Measurements from ENCODE around the gene FBF1. TPM values are rescaled to one million over a fixed set of nuclear protein-coding genes. Genes with fewer than 3 reads are reported as not detected.

Gene FBF1
- total and polyA plus RNA-seq, 9 donors = 3.0 to 14.9 (median 9.4) TPM

GRCh38 chr17:75915268-75915667, 25.6 kb downstream of the FBF1 start:
- no peak for DNase-seq
- Histone ChIP-seq H3K27me3 (no peaks in the 10 kb centered on the region), H3K36me3 (no peaks in the 10 kb centered on the region), H3K4me1 (ENCODE audit: insufficient read depth) (no peaks in the 10 kb centered on the region), H3K4me3 (no peak overlapping the region), H3K27ac (no peak overlapping the region), H3K9me3 (no peaks in the 10 kb centered on the region)
- intact Hi-C loops (cut with DNase I) = loop anchor here in 1 of 4 donors (10.0 kb wide), 1 partner anchor 360 kb away; no protein-coding TSS in a partner anchor
- WGBS, 3 donors = 86 to 96% (median 88%) methylated on average over 8 of the region's 8 CpGs
- no peak for TF ChIP-seq EP300 (IDR thresholded peaks at IDR 0.05)
- no peak for TF ChIP-seq CTCF (IDR thresholded peaks at IDR 0.05)
- TF ChIP-seq POLR2A (IDR thresholded peaks at IDR 0.05) = no peak

- no peaks in the 10 kb centered on the region for H3K36me3 ChIP-seq
- no peaks in the 10 kb centered on the region for H3K9me3 ChIP-seq
- H3K4me3 ChIP-seq = no peak overlapping the region
- TF ChIP-seq EP300 (IDR thresholded peaks at IDR 0.05) (no peak), POLR2A (IDR thresholded peaks at IDR 0.05) (no peak), CTCF (IDR thresholded peaks at IDR 0.05) (no peak)
- DNase-seq = no peak
- WGBS, 3 donors = 91 to 93% (median 91%) methylated on average over 34 of the region's 34 CpGs
- intact Hi-C loops (cut with DNase I) = loop anchor here in 2 of 4 donors (5.0 to 10.0 kb wide), 2 partner anchors 88 to 360 kb away; partner anchors contain the start of gene CDK3 (in 1 of the 2)
- no peak overlapping the region for H3K27ac ChIP-seq
- no peaks in the 10 kb centered on the region for H3K4me1 ChIP-seq (ENCODE audit: insufficient read depth)
- no peaks in the 10 kb centered on the region for H3K27me3 ChIP-seq
Measured at GRCh38 chr17:75914643-75915267, 26.1 kb downstream of the FBF1 start.

GRCh38 chr17:75913537-75914210, 27.2 kb downstream of the FBF1 start:
- DNase-seq = no peak
- Histone ChIP-seq H3K27me3 (no peaks in the 10 kb centered on the region), H3K36me3 (no peaks in the 10 kb centered on the region), H3K4me3 (no peak overlapping the region), H3K4me1 (ENCODE audit: insufficient read depth) (no peaks in the 10 kb centered on the region), H3K9me3 (no peaks in the 10 kb centered on the region), H3K27ac (no peak overlapping the region)
- no peak for TF ChIP-seq EP300 (IDR thresholded peaks at IDR 0.05)
- TF ChIP-seq POLR2A (IDR thresholded peaks at IDR 0.05) = no peak
- TF ChIP-seq CTCF (IDR thresholded peaks at IDR 0.05) = no peak
- 90 to 92% (median 90%) methylated on average over 26 to 32 of the region's 32 CpGs for WGBS, 3 donors
- intact Hi-C loops (cut with DNase I) = loop anchor here in 2 of 4 donors (5.0 to 10.0 kb wide), 2 partner anchors 89 to 361 kb away; partner anchors contain the start of gene CDK3 (in 1 of the 2)

- Histone ChIP-seq H3K4me3 (no peak overlapping the region), H3K4me1 (ENCODE audit: insufficient read depth) (no peaks in the 10 kb centered on the region), H3K27me3 (no peaks in the 10 kb centered on the region), H3K27ac (no peak overlapping the region), H3K9me3 (no peaks in the 10 kb centered on the region), H3K36me3 (no peaks in the 10 kb centered on the region)
- DNase-seq = no peak
- no peak for TF ChIP-seq CTCF (IDR thresholded peaks at IDR 0.05)
- no peak for TF ChIP-seq EP300 (IDR thresholded peaks at IDR 0.05)
- no peak for TF ChIP-seq POLR2A (IDR thresholded peaks at IDR 0.05)
- 75 to 91% (median 86%) methylated on average over 6 of the region's 6 CpGs for WGBS, 3 donors
- intact Hi-C loops (cut with DNase I) = loop anchor here in 2 of 4 donors (5.0 to 10.0 kb wide), 2 partner anchors 92 to 364 kb away; partner anchors contain the start of gene CDK3 (in 1 of the 2)
Measured at GRCh38 chr17:75910699-75911098, 30.1 kb downstream of the FBF1 start.
